SIG-M5 (cell line): ENCODE data around the gene PDE1C.
"Not testable (repeated sequence)": the region's sequence is repeated elsewhere in the genome, so short reads cannot be mapped to it uniquely, and the experiment has no call there.

ENCODE experiments used
- DNase-seq: peaks from one replicate; lab custom pipeline; 2025; lab: John Stamatoyannopoulos, UW

The PDE1C gene

DNA sequence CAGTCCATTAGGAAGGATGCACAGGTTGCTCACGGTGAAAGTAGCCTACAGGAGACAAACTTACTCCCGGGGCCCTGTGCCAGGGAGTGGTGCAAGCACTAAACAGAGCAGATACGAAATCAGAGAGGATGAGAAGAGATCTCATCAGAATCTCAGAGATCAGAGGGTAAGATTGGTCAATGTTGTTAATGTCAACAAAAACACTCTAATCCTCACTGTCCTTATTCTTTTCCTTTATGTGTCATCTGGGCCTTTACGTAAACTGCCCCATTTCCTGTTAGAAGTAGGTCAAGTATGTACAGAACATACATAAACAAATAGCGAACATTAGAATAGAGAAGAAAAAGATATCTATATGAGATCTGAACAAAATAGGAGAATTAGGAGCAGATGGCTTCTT, 220.1 kb downstream of the PDE1C start:
- DNase-seq = no peak

DNA sequence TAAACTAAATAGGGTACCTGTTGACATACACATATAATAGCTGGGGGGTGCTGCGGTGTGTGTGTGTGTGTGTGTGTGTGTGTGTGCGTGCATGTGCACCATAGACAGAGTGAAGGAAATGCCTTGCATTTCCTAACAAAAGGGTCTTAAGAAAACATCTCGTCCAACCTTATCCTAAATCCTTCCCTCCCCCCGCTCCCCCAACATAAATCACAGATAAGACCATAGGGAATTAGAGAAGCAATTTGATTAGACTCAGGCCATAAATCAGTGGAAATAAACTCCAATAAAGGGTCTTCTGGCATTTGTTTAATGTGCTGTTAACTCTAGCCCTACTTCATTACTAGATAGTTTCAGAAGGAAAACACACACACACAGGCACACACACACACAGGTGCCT, 234.7 kb downstream of the PDE1C start:
- DNase-seq = no peak

DNA sequence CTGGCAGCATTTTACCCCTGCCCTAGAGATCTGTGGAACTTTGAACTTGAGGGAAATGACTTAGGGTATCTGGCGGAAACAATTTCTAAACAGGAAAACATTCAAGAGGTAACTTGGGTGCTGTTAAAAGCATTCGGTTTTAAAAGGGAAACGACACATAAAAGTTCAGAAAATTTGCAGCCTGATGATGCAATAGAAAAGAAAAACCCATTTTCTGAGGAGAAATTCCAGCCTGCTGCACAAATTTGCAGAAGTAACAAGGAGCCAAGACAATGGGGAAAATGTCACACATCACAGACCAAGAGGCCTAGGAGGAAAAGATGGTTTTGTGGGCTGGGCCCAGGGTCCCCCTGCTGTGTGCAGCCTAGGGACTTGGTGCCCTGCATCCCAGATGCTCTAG, 236.6 kb downstream of the PDE1C start:
- DNase-seq = not testable (repeated sequence)

DNA sequence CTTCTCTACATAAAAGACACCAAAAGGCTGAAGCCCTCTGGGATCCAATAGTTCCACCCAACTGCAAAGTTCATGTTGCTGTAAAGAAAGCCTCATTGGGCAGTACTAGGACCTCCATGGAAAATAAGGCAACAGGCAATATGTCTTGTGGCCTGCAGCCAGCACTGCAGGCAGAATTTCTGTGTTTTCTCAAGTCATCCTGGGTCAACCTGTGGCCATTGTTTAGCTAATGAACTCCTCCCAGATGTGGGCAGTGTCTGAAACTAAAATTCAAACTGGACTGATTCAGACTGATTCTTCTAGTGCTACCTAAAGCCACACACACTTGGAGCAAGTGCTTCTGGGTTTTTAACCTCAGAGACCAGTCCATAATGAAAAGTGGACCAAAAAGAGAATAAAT, 241.7 kb downstream of the PDE1C start:
- no peak for DNase-seq

DNA sequence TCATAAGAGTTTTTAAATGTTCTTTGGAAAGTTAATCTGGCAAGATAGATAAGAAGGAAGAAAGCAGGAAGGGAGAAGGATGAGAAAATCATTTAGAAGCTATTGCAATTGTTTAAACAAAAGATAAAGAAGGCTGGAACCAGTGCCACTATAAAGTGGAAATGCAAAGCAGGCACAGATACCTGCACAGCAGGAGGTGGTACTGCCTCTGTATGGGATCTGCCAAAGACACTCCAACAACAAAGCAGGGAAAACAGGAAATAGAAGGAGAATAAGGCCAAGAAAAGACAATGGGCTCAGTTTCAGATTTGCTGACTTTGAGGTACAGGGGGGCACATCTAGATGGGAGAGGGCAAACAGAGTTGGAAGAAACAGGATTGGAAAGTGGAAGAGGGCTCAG, 244.6 kb downstream of the PDE1C start:
- no peak for DNase-seq

- DNase-seq = no peak
Measured at GRCh38 chr7:31819031-31819430, 251.2 kb downstream of the PDE1C start.

- DNase-seq = no peak
Measured at GRCh38 chr7:31816810-31817209, 253.4 kb downstream of the PDE1C start.

DNA sequence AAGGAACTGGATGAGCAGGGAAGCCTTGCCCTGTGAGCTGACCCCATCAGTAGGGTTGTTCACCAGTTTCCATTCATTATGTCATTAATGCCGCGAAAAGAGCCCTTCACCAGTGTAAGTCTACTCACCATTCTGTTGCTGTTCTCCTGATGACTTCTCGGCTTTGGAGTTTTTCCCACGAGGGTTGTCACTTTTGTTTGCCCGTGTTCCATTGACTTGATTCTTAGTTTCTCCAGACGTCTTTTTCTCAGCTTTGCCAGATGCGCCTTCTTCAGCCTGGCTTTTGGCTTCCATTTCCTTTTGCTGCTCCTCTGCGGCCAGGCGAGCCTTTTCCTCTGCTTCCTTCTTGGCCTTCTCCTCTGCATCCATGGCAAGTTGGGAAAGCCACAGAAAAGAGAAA, 254.4 kb downstream of the PDE1C start:
- DNase-seq = no peak

DNA sequence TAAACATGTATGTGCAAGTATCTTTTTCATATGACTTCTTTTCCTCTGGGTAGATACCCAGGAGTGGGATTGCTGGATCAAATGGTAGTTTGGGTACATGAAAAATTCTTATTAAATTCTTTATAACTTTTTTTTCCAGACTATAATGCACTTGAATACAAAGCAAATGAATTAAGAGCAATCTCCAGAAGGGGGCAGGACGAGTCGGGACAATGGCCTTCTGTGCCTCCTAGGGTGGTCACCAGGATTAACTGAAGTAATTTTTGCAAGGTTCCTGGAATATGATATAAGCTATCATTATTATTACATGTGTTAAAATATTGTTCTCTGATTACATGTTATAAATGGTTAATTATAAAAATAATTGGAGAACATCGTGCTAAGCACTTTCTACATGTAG, 256.0 kb downstream of the PDE1C start:
- no peak for DNase-seq

DNA sequence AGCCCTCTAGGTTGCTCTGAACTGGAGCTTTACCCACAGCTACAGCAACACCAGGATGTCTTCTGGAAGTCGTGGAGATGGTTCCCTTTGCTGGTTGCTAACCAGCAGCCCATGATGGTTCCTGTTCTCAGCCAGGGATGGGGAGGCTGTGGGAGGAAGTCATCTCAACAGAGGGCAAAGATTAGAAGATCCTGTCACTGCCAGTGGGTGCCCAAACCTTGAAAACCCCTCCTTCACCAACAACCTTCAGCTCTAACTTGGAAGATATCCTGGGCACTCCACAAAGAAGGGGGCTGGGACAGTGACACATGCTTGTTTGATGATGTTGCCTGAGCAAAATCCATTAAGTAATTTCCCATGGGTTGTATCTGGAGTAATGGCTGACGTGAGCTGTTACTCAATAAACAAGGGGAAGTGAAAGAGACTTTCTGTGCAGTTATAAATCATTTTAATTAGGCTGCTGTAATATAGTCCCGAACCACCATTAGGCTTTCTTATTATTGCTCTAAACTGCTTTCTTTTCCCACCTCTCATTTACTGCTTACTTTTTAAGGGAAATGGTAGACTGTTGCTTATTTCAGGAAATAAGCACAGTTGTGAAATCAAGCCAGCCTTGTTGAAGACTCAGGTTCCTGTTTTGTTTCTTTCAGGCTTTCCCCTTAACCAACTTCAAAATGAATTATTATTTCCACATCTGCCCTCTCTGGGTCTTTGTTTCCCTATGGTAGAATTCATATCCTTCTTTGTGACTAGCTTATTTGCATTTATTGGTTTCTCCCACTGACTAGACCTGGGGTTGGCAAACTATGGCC, 258.4 kb downstream of the PDE1C start:
- DNase-seq = peak; percentile 82

DNA sequence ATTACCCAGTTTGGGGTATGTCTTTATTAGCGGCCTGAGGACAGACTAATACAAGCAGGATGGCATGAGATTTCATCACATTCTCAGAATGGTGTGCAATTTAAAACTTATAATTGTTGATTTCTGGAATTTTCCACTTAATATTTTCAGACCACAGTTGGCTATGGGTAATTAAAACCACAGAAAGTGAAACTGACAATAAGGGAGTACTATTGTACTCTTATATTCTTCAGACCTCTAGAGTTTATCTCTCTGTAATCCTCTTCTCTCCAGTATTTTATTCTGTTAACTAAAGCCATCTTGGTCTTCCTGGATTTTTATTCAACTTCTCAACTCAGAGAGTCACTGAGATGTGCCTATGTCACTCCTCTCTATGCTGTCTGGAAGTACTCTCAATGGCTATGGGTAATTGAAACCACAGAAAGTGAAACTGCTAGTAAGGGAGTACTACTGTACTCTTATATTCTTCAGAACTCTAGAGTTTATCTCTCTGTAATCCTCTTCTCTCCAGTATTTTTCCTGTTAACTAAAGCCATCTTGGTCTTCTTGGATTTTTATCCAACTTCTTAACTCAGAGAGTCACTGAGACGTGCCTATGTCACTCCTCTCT, 264.9 kb downstream of the PDE1C start:
- DNase-seq = no peak

DNA sequence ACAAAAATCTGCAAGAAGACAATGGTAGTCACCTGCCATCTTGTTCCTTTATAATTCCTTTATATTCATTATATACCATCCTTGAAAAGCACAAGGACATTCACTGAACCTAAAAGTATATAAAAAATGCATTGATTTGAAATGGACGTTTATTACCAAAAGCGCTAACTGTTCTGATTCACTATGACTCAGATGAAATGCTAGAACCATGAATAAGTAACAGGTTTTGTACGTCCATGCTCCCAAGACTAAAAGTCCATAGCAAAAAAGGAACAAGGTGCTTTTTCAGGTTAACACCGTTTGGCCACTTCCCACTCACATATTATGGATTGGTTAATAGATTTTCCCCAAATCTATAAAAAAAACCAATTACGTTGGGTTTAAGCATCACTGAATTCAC, 273.8 kb downstream of the PDE1C start:
- DNase-seq = no peak

GRCh38 chr7:31794851-31795344, 275.3 kb downstream of the PDE1C start:
- no peak for DNase-seq

DNA sequence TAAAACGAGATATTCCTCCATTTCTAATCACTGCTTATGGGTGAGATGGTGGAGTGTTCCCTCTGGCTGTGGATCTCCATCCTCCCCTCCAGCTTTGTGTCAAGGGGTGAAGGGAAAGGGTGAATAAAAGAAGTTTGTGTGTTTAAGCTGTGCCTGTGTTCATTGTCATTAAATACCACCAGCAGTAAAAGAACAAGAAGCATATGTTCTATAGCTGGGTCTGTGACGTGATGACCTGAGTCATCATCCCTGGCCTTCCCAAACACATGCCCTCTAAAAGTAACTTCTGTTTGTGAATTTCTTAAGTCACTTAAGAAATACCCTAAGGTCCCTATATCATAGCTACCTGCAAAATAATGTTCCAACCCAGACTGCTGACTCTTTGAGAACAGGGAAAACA, 278.3 kb downstream of the PDE1C start:
- DNase-seq = no peak

- no peak for DNase-seq
Measured at GRCh38 chr7:31788883-31789680, 281.1 kb downstream of the PDE1C start.

DNA sequence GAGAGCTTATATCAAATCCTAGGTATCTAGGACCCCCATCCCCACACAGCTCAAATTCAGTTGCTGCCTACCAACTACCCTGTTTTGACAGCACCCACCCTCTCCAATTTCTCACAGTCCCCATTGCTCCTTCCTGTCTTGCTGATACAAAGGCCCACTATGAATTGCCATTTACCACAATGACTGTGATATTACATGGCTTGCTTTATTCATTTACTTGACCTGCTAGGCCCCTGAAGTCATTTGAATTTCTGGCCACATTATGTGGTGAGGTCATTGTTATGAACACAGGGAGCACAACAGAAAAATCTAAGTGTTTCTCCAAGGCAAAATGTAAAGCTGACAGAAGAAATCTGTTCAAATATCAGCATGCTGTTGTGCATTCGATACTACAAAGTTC, 281.8 kb downstream of the PDE1C start:
- DNase-seq = no peak

DNA sequence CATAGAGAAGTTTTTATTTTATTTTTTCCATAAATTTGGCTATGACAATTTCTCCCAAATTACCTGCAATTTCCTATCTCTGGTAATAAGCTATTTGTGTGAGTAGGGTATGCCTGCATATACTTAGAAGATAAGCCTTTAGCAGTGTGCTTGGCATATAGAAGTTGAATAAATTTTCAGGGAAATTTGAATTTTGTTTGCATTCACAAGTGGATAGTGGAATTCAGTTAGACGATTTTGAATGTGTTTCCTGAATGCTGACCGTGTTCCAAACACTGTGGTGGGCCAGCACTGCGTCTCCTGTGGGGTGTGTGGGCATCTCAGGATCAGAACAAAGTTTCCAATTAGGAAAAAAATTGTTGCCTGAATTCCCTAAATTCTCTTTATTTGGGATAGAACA, 283.9 kb downstream of the PDE1C start:
- no peak for DNase-seq

GRCh38 chr7:31785101-31785500, 285.1 kb downstream of the PDE1C start:
- no peak for DNase-seq

GRCh38 chr7:31783221-31783620, 287.0 kb downstream of the PDE1C start:
- DNase-seq = no peak

DNA sequence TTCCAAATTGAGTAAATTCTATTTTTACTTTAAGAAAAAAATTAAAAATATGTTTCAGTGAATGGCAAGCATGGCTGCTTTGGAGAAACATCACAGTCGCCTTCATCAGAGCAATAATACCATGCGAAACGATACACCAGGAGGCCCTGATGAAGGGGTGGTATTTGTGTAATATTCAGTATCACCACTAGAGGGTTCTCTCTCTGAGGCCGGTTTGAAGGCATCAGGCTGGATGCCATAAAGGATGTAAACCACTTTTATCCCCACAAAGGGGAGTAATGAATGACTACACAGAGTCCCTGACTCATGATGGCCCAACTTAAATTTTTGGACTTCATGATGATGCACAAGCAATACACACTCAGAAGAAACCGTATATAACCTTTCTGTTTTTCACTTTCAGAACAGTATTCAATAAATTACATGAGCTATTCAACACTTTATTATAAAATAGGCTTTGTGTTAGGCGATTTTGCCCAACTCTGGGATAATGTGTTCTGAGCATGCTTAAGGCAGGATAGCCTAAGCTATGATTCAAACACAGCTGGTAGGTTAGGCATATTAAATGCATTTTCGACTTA, 287.7 kb downstream of the PDE1C start:
- DNase-seq = no peak

DNA sequence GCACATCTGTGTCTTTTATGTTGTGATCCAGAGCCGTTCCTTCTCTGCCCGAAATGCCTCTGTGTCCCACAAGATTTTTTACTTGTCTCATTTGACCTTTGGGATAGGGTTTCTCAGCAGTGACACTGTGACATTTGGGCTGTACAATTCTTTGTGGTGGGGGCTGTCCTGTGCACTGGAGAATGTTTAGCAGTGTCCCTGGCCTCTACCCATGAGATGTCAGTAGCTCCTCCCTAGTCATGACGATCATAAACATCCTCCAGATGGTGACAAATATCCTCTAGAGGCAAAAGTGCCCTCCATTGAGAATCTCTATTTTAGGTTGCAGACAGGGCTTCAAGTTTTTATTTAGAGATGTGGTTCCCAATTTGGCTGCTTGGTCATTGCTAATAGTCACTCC, 291.9 kb downstream of the PDE1C start:
- DNase-seq = no peak

- DNase-seq = no peak
Measured at GRCh38 chr7:31776616-31777015, 293.6 kb downstream of the PDE1C start.

- DNase-seq = no peak
Measured at GRCh38 chr7:31775556-31775955, 294.7 kb downstream of the PDE1C start.
